Esophagus squamous epithelium (tissue), 5 donors: ENCODE measurements around the gene LY86. TPM values are rescaled to one million over a fixed set of nuclear protein-coding genes. Genes with fewer than 3 reads are reported as not detected.

ENCODE experiments used
- DNase-seq: peaks from one replicate; lab custom pipeline; 2025; lab: John Stamatoyannopoulos, UW
- H3K27ac ChIP-seq, 4 donors: fragments of 200-600 bp; sonication (generic); one replicate each; pipeline ENCODE4 v1.5.1; 2016 to 2019; ENCODE audit warnings: mild to moderate bottlenecking in 1 of 4
- H3K27me3 ChIP-seq, 4 donors: fragments of 200-600 bp; sonication (generic); 1 replicate in 3 of 4; 2 replicates in 1 of 4; pipeline versions ENCODE4 v1.5.1 to v1.6.0; 2017 to 2021; ENCODE audit warnings: antibody characterized with exemption in 1 of 4
- H3K36me3 ChIP-seq, 3 donors: fragments of 200-600 bp; sonication (generic); one replicate each; pipeline ENCODE4 v1.5.1; 2016 to 2019
- H3K4me1 ChIP-seq, 3 donors: fragments of 200-600 bp; sonication (generic); one replicate each; pipeline ENCODE4 v1.5.1; 2017 to 2019
- H3K4me3 ChIP-seq, 4 donors: fragments of 200-600 bp; sonication (generic); 1 replicate in 3 of 4; 2 replicates in 1 of 4; pipeline ENCODE4 v1.5.1; 2016 to 2019; ENCODE audit warnings: mild to moderate bottlenecking in 2 of 4, moderate library complexity in 1 of 4
- H3K9me3 ChIP-seq, 3 donors: fragments of 200-600 bp; sonication (generic); one replicate each; pipeline ENCODE4 v1.5.1; 2016 to 2019
- CTCF ChIP-seq, 6 experiments: fragments of 450-650 bp in 4 of 6; fragments of 200-600 bp in 2 of 6; sonication (generic) in 2 of 6; IDR thresholded peaks; one replicate each; pipeline ENCODE4 v1.5.1; 2016 to 2019; ENCODE audit warnings: antibody characterized with exemption in 6 of 6, mild to moderate bottlenecking in 4 of 6, moderate library complexity in 4 of 6
- POLR2A ChIP-seq, 4 donors: fragments of 450-650 bp; IDR thresholded peaks; one replicate each; pipeline ENCODE4 v1.6.1; 2017; ENCODE audit warnings: antibody characterized with exemption in 4 of 4, mild to moderate bottlenecking in 4 of 4, moderate library complexity in 3 of 4
- WGBS, 2 donors: methylation state at CpG; one replicate each; pipeline ENCODE4 v1.1.5; 2018; 5-methylcytosine and 5-hydroxymethylcytosine counted together
- intact Hi-C: fragments of 100-400 bp; cut with DNase I; formaldehyde crosslinking; loops from one replicate; pipeline ENCODE4 v1.15.0; 2022
- total RNA-seq, 4 donors: library from RNA; depleted of rRNA; stranded (reverse); fragments of >200 nt; gene quantifications; one replicate each; pipeline ENCODE4 v1.1.0, GENCODE V29; 2016
- donor health status: DM: yes; HTN: yes; CAD: no.

The LY86 gene
- total RNA-seq, 4 donors from 2014 or later = 2.3 TPM; not detected in 2

DNA sequence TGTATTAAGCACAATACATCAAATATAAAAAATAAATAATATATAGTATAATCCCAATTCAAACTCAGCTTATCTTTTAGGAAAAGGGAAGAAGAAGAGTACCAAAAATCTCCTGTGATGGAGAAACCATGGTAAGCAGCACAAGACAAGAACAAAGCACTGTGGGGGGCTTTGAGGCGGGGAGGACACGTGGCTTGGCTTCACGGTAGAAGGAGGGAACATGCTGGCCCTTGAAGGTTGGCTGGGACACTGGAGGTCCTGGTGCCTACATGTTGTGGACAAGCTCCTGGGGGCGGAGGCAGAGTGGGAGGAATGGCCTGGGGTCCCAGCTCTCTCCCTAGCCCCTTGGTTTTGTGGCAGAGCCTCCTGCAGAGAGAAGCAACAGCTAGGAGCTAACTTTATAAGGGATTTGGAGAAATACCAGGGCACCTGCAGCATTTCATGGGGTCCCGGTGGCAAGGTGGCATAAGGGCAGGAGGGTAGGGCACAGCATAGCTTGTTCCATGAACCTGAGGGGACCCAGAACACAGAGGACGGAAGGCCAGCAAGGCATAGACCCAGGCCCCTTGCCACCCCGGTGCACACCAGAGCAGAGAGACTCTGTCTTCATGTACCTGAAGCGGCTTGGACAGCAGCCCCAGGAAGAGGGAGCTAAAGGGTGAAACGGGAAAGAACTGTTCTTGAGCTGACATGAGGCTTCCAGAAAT, 72.0 kb downstream of the LY86 start:
- no peaks in the 10 kb centered on the region for H3K36me3 ChIP-seq
- intact Hi-C loops = no loop called here
- H3K27ac ChIP-seq = peak overlapping the region in 1 of 4 donors; percentile 21
- no peak overlapping the region for H3K4me3 ChIP-seq
- TF ChIP-seq CTCF (IDR thresholded peaks at IDR 0.05) = no peak
- TF ChIP-seq POLR2A (IDR thresholded peaks at IDR 0.05) = no peak
- DNase-seq = no peak
- WGBS, 2 donors = 84% methylated on average over 9 of the region's 9 CpGs
- H3K4me1 ChIP-seq = peaks cover 0 to 18% (median 9%) of the 10 kb centered on the region in 3 donors
- H3K9me3 ChIP-seq = no peaks in the 10 kb centered on the region
- peaks cover 0 to 34% (median 0%) of the 10 kb centered on the region in 4 donors for H3K27me3 ChIP-seq

DNA sequence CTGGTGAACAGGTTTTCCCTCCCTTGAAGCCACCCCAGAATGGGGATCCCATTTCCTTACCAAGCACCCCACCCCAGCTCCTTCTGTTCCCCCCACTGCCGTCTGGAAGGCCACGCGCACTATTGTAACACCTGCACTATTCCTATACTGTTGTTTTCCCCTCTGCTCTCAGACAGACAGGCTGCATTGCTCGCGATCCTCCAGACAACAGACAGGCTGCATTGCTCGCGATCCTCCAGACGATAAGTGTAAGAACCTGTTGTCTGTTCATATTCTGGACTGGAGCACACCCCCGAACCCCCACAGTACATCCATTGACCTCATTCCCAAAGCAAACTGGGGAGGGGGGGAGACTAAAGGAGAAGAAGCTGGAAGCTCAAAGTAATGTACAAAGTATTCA, 72.7 kb downstream of the LY86 start:
- H3K36me3 ChIP-seq = no peaks in the 10 kb centered on the region
- WGBS, 2 donors = 90 to 92% methylated on average over 9 of the region's 9 CpGs
- H3K4me1 ChIP-seq = peaks cover 0 to 25% (median 9%) of the 10 kb centered on the region in 3 donors
- no peak for DNase-seq
- intact Hi-C loops = no loop called here
- TF ChIP-seq POLR2A (IDR thresholded peaks at IDR 0.05) (no peak), CTCF (IDR thresholded peaks at IDR 0.05) (no peak)
- H3K27ac ChIP-seq = no peak overlapping the region
- H3K27me3 ChIP-seq = peaks cover 0 to 39% (median 0%) of the 10 kb centered on the region in 4 donors
- H3K9me3 ChIP-seq = no peaks in the 10 kb centered on the region
- no peak overlapping the region for H3K4me3 ChIP-seq

DNA sequence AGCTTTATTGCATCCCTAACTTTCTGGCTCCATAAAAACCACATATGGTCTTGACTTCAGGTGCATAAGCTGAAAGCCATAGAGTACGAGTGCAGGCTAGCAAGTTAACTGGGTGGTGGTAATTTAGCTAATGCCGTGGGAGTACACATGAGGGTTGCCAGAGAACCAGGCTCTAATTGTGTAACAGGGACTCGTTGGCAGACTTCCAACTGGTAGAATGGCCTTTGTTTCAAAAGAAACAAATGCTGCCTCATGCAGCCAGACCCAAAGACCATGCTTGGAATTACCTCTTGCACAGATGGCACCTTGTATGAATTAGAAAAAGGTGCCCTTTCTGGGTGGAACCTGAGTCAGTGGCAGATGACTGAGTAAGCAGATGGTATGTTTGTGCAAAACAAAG, 73.2 kb downstream of the LY86 start:
- Histone ChIP-seq H3K27ac (no peak overlapping the region), H3K4me3 (no peak overlapping the region), H3K9me3 (no peaks in the 10 kb centered on the region), H3K4me1 (peaks cover 0 to 26% (median 9%) of the 10 kb centered on the region in 3 donors), H3K27me3 (peaks cover 0 to 43% (median 0%) of the 10 kb centered on the region in 4 donors), H3K36me3 (no peaks in the 10 kb centered on the region)
- intact Hi-C loops = no loop called here
- TF ChIP-seq CTCF (IDR thresholded peaks at IDR 0.05) (no peak), POLR2A (IDR thresholded peaks at IDR 0.05) (no peak)
- 4 to 13% methylated on average over 3 of the region's 3 CpGs for WGBS, 2 donors
- DNase-seq = no peak

DNA sequence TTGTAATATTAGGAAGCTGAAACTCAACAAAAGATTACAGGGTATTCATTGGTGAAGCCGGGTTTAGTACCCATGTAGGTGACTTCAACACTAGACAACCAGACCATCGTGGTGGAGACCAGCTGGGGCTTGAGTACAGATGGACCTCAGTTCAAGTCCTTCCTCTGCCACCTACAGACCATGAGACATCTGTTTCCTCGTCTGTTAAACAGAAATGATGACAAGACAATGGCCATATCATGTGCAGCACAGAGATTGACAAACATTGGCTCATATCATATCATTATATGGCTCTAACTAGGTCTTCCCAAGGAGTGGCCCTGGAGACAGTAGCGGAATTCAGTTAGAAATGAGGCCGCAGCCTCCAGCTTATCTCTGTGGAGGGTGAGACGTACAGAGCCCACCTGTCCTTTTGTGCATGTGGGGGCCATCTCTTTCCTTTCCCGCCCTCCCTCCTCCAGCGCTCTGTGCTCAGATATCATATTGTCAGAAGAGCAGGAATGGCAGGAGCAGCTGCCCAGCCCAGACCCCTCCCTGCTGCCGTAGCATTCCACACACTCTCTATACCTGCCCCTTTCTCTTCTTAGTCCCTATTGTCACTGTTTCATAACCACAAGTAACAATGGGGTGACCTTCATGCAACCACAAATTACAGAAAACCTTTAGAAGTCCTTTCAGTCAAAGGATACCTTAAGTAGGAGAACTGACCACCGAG, 75.1 kb downstream of the LY86 start:
- no peak for DNase-seq
- intact Hi-C loops = no loop called here
- Histone ChIP-seq H3K4me3 (no peak overlapping the region), H3K9me3 (no peaks in the 10 kb centered on the region), H3K27ac (no peak overlapping the region), H3K27me3 (peaks cover 0 to 62% (median 0%) of the 10 kb centered on the region in 4 donors), H3K4me1 (peaks cover 0 to 26% (median 9%) of the 10 kb centered on the region in 3 donors), H3K36me3 (no peaks in the 10 kb centered on the region)
- 81 to 89% methylated on average over 10 of the region's 10 CpGs for WGBS, 2 donors
- TF ChIP-seq POLR2A (IDR thresholded peaks at IDR 0.05) (no peak), CTCF (IDR thresholded peaks at IDR 0.05) (no peak)
